Heart left ventricle (tissue), 16 donors: ENCODE data around the gene UBASH3A. TPM values are rescaled to one million over a fixed set of nuclear protein-coding genes. Genes with fewer than 3 reads are reported as not detected.

Source experiments
- ATAC-seq, 4 donors: fragments of 200-7000 bp; cut with Tn5 transposase; one replicate each; pipeline ENCODE4 v1.9.1; 2020 to 2022; ENCODE audit warnings: moderate library complexity in 4 of 4, mild to moderate bottlenecking in 3 of 4, moderate number of reproducible peaks in 1 of 4
- DNase-seq, 5 donors: peaks; one replicate each; pipeline ENCODE4 v3.0.0-alpha.2; 2020
- H3K27ac ChIP-seq, 12 donors: fragments of 200-600 bp; sonication (generic) in 4 of 12; one replicate each; pipeline versions ENCODE4 v1.5.0 to v1.8.0; 2016 to 2022; ENCODE audit warnings: mild to moderate bottlenecking in 2 of 12
- H3K27me3 ChIP-seq, 9 donors: fragments of 200-600 bp; sonication (generic) in 2 of 9; one replicate each; pipeline versions ENCODE4 v1.5.1 to v1.8.0; 2016 to 2022; ENCODE audit warnings: mild to moderate bottlenecking in 3 of 9
- H3K36me3 ChIP-seq, 9 donors: fragments of 200-600 bp; sonication (generic) in 2 of 9; one replicate each; pipeline versions ENCODE4 v1.5.0 to v1.8.0; 2018 to 2022; ENCODE audit warnings: mild to moderate bottlenecking in 2 of 9
- H3K4me1 ChIP-seq, 12 donors: fragments of 200-600 bp; sonication (generic) in 4 of 12; one replicate each; pipeline versions ENCODE4 v1.5.0 to v1.8.0; 2016 to 2022; ENCODE audit warnings: mild to moderate bottlenecking in 3 of 12
- H3K4me3 ChIP-seq, 12 donors: fragments of 200-600 bp; sonication (generic) in 4 of 12; one replicate each; pipeline versions ENCODE4 v1.5.0 to v1.8.0; 2017 to 2022; ENCODE audit warnings: mild to moderate bottlenecking in 9 of 12, moderate library complexity in 4 of 12
- H3K9me3 ChIP-seq, 12 donors: fragments of 200-600 bp; sonication (generic) in 4 of 12; one replicate each; pipeline versions ENCODE4 v1.5.0 to v1.8.0; 2016 to 2022; ENCODE audit warnings: mild to moderate bottlenecking in 1 of 12
- POLR2A ChIP-seq, 2 donors: fragments of 450-650 bp; IDR thresholded peaks; one replicate each; pipeline ENCODE4 v1.6.1; 2017; ENCODE audit warnings: antibody characterized with exemption in 2 of 2, mild to moderate bottlenecking in 2 of 2, moderate library complexity in 2 of 2
- whole genome bisulfite sequencing, 4 donors: extraction: QIAGEN DNeasy Blood & Tissue Kit in 2 of 4; methylation state at CpG; one replicate each; pipeline versions ENCODE4 v1.1.5 to v1.1.7; 2013 to 2018; 5-methylcytosine and 5-hydroxymethylcytosine counted together
- intact Hi-C, 10 donors: fragments of 100-400 bp; cut with DNase I; formaldehyde crosslinking; loops; one replicate each; pipeline versions ENCODE4 v1.11.1 to v1.14.2; 2022
- polyA plus RNA-seq, 2 donors: library from polyadenylated mRNA; stranded (reverse); fragments of 200-250 nt; gene quantifications; one replicate each; pipeline ENCODE4 v1.2.3, GENCODE V29; 2013
- total RNA-seq, 9 donors: library from RNA; depleted of rRNA in 2 of 9; stranded (reverse); fragments of >200 nt in 2 of 9; fragmentation: NEBNext Ultra II Directional in 3 of 9; extraction: Animal tissue kit (Norgen Biotek cat#: 25700) in 3 of 9; gene quantifications; one replicate each; pipeline versions ENCODE4 v1.1.0 to v1.2.4, GENCODE V29; 2016 to 2023
- TF ChIP-seq, protein P1 (sequence below), 12 donors: fragments of 200-600 bp; sonication (generic) in 4 of 12; IDR thresholded peaks; one replicate each; pipeline versions ENCODE4 v1.5.0 to v1.8.0; 2018 to 2022; ENCODE audit warnings: antibody characterized with exemption in 12 of 12, mild to moderate bottlenecking in 5 of 12
- donor health status: ischemic (EF 13 %, LVEDD 7.1; RV severe dilation, severe dysfunction).
- donor health status: healthy with polysubstance abuse.
- donor health status: DM: no; HTN: yes; CAD: no.
- donor health status: DM: no; HTN: no; CAD: no.
- donor health status: ischemic (EF 25% LVEDD 6.9; RV normal size, moderate dysfunction).
- donor health status: ischemic (EF 25% LVEDD 5.7; RV mildly dilated, moderate dysfunction).
- donor health status: healthy.
- donor health status: DM: yes; HTN: yes; CAD: no.
- donor health status: ischemic (EF 35%, LVEDD 5.7; RV mildly dilated, moderate dysfunction).
- donor health status: nonischemic (EF 11% LVEDD 7.7; RV severe dilation, severe dysfunction).
- donor health status: DM: yes; HTN: yes; CAD: no.
- donor health status: PGD.
- donor health status: ischemic (EF 29% LVEDD 5.4; RV normal size, mild dysfunction).
- donor health status: nonischemic (EF 23%, LVEDD 6.1; RV moderate dilation, normal function).

Gene UBASH3A
- total and polyA plus RNA-seq, 11 donors, result 0.04 to 2.4 (median 0.47) TPM; not detected in 7

DNA sequence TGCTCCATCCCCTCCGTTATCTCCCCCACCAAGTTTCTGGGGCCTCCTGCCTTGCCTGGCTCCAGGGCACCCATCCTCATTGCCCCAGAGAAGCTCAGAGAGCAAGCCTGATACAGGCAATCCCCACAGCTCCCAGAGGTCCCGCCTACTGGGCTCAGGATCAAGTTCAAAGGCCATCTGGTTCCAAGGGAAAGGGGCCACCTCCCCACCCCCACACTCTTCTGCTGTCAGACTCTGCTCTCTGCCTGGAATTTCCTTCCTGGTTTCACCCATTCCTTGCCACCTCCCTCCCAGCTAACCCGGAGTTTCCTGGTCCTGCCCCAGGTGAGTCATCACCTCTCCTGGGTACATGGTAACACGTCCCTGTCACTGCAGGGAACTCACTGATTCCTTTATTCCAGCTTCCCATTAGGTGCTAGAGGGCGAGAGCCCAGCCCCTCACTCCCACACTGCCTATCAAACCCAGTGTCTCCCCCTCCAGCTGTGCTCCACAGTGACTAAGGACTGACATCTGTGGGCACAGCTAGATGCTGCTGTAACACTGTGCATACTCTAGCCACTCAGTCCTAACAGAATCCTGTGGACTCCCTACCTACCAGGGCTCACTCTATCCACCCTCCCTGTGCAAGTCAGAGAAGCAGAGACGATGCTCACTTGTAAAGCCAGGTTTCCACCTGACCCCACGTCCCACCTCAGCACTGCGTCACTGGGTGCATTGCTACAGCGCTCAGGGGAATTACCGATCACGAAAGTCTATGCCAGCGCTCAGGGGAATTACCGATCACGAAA lies 70.5 kb downstream of the UBASH3A start:
- H3K4me3 ChIP-seq, result no peak overlapping the region
- no peaks in the 10 kb centered on the region for H3K9me3 ChIP-seq
- peaks cover 0 to 3% (median 0%) of the 10 kb centered on the region in 9 donors for H3K27me3 ChIP-seq
- H3K4me1 ChIP-seq, result no peaks in the 10 kb centered on the region
- no peak overlapping the region for H3K27ac ChIP-seq
- ATAC-seq (peak in 2 of 4 donors; percentile 46 to 61), DNase-seq (no peak)
- intact Hi-C loops, result no loop called here
- WGBS, 4 donors, result 71 to 77% (median 75%) methylated on average over 13 to 14 of the region's 14 CpGs
- no peak for TF ChIP-seq POLR2A (IDR thresholded peaks at IDR 0.05)
- TF ChIP-seq, protein P1, sequence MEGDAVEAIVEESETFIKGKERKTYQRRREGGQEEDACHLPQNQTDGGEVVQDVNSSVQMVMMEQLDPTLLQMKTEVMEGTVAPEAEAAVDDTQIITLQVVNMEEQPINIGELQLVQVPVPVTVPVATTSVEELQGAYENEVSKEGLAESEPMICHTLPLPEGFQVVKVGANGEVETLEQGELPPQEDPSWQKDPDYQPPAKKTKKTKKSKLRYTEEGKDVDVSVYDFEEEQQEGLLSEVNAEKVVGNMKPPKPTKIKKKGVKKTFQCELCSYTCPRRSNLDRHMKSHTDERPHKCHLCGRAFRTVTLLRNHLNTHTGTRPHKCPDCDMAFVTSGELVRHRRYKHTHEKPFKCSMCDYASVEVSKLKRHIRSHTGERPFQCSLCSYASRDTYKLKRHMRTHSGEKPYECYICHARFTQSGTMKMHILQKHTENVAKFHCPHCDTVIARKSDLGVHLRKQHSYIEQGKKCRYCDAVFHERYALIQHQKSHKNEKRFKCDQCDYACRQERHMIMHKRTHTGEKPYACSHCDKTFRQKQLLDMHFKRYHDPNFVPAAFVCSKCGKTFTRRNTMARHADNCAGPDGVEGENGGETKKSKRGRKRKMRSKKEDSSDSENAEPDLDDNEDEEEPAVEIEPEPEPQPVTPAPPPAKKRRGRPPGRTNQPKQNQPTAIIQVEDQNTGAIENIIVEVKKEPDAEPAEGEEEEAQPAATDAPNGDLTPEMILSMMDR (IDR thresholded peaks at IDR 0.05), result no peak
- no peaks in the 10 kb centered on the region for H3K36me3 ChIP-seq

DNA sequence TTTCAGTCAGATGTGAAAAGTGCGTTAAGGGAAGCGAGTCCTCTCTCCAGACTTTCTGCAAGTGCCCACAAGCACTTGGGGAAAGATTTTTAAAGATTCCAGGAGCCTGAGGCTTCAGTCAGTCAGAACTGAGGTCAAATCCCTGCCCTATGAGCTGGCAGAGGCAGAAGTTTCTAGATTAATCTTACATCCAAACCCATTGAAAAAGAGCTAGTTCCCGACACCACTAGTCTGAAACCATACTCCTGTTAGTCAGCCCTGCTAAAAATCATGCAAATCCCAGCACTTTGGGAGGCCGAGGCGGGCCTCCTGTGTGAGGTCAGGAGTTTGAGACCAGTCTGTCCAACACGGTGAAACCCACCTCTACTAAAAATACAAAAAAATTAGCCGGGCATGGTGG lies 71.3 kb downstream of the UBASH3A start:
- no peaks in the 10 kb centered on the region for H3K4me1 ChIP-seq
- H3K27me3 ChIP-seq, result peaks cover 0 to 3% (median 0%) of the 10 kb centered on the region in 9 donors
- no peaks in the 10 kb centered on the region for H3K36me3 ChIP-seq
- ATAC-seq (no peak), DNase-seq (no peak)
- intact Hi-C loops, result no loop called here
- no peaks in the 10 kb centered on the region for H3K9me3 ChIP-seq
- H3K4me3 ChIP-seq, result no peak overlapping the region
- WGBS, 4 donors, result 87 to 90% (median 89%) methylated on average over 7 of the region's 7 CpGs
- no peak overlapping the region for H3K27ac ChIP-seq
- TF ChIP-seq, protein P1 (IDR thresholded peaks at IDR 0.05), result no peak
- TF ChIP-seq POLR2A (IDR thresholded peaks at IDR 0.05), result no peak

DNA sequence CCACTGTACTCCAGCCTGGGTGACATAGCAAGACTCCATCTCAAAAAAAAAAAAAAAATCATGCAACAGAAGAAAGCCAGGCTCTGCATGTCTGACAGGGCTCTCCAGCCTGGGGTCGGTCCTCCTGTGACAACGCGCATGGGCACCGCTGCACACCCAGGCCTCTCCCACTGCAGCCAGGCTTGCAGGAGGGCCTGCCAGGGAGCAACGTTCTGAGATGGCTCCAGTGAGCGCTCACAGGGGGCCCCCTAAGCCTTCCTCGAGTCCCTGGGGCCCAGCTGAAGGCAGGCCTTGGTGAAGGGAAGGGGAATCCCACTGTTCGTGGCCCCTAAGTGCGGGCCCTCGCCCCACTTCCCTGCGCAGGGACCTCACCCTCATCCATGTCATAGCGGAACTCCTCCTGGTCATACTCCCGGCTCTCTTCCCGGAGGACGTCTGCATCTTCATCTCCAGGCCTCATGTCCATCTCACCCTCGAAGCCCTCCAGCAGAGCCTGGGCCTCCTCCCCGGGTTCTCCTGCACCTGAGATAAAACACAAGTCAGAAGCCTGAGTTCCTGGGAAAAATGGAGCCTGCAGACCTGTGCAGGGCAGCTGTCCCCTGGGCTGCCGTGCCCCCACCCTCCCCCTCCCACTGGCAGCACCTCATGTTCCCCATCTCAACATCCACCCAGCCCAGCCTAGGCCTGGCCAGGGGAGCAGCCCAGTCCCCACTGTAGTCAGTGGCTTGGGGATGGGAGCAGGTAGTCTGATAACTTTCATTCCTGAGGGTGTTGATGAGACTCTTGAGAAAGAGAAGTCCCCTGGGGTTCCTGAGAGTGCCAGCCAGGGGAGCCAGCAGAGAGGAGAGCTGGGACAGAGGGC lies 72.1 kb downstream of the UBASH3A start:
- TF ChIP-seq, protein P1 (IDR thresholded peaks at IDR 0.05), result no peak
- TF ChIP-seq POLR2A (IDR thresholded peaks at IDR 0.05), result no peak
- no peak for ATAC-seq

More for the DNA sequence above, 72.1 kb downstream of the UBASH3A start:
- no peak overlapping the region for H3K4me3 ChIP-seq
- H3K4me1 ChIP-seq, result no peaks in the 10 kb centered on the region
- peaks cover 0 to 3% (median 0%) of the 10 kb centered on the region in 9 donors for H3K27me3 ChIP-seq
- intact Hi-C loops, result no loop called here
- H3K27ac ChIP-seq, result no peak overlapping the region
- H3K36me3 ChIP-seq, result no peaks in the 10 kb centered on the region
- peak in 1 of 5 donors; percentile 13 for DNase-seq
- no peaks in the 10 kb centered on the region for H3K9me3 ChIP-seq
- WGBS, 4 donors, result 85 to 90% (median 87%) methylated on average over 15 to 18 of the region's 18 CpGs
